Ovary (tissue), 3 donors: ENCODE results near the gene NAT8L.

Experiments used
- CTCF ChIP-seq, 3 donors: fragments of 450-650 bp in 2 of 3; fragments of 200-600 bp in 1 of 3; IDR thresholded peaks; one replicate each; pipeline versions ENCODE4 v1.5.1 to v1.8.0; 2016 to 2022; ENCODE audit warnings: antibody characterized with exemption in 3 of 3, mild to moderate bottlenecking in 1 of 3
- EP300 ChIP-seq: sonication (generic); formaldehyde crosslinking; IDR thresholded peaks from one replicate; pipeline ENCODE4 v1.6.1; 2017; ENCODE audit warnings: antibody characterized with exemption
- POLR2A ChIP-seq: fragments of 450-650 bp; IDR thresholded peaks from one replicate; pipeline ENCODE4 v1.6.1; 2017; ENCODE audit warnings: antibody characterized with exemption, mild to moderate bottlenecking, moderate library complexity
- donor health status: DM: no; HTN: no; CAD: no.

DNA sequence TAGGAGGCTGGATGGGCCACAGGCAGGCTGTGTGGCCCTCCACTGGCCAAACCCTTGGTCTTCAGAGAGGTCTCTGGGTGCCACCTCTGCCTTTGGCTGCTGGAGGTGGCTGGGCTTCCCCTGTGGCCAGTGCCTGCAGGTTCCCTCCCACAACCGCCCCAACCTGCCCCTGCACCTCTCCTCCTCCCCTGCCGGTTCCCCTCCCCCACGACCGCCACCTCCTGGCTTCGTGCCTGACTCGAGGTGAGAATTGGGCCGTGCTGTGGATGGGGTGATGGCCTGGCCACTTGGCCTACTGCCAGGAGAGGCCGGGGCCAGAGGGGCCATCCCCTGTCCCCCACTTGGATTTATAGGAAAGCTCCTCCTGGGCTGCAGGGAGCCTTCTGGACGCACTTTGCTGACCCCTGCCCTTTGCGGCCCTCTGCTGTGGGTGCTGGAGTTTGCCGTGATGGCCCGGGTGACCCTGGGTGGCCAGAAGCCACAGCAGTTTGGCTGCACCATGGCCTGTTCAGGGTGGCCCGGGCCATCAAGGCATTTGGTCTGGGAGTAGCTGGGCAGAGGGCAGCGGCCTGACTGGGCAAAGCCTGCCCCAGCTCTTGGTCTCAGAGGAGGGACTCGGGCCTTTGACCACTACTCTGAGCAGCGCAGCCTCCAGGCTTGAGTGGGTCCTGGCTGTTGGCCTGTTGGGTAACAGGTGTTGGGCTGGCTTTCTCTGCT is 3.8 kb downstream of the NAT8L start:
- TF ChIP-seq POLR2A (no peak), EP300 (no peak), CTCF (IDR thresholded peaks at IDR 0.05) (no peak)
